ENCODE data around the gene SMARCA4. TPM values are rescaled to one million over a fixed set of nuclear protein-coding genes. Genes with fewer than 3 reads are reported as not detected.

Gene SMARCA4
- total RNA-seq, 2 experiments from 2014 or later: 119 to 120 TPM

GRCh38 chr19:11101057-11101456 is 140.2 kb downstream of the SMARCA4 start:
- CTCF ChIA-PET: interaction anchor here (1.0 kb wide), 1 partner anchor 25 kb away, joined by 6 read pairs; no protein-coding TSS in a partner anchor
- POLR2A ChIA-PET: interaction anchor here (0.6 kb wide), 1 partner anchor 54 kb away, joined by 3 read pairs; no protein-coding TSS in a partner anchor

GRCh38 chr19:11102944-11103343 is 142.1 kb downstream of the SMARCA4 start:
- POLR2A ChIA-PET: no interaction called here
- CTCF ChIA-PET: no interaction called here

- POLR2A ChIA-PET: interaction anchor here (0.6 kb wide), 1 partner anchor 166 kb away, joined by 8 read pairs; no protein-coding TSS in a partner anchor
- CTCF ChIA-PET: interaction anchor here (1.6 kb wide), 1 partner anchor 68 kb away, joined by 5 read pairs; no protein-coding TSS in a partner anchor
Measured at GRCh38 chr19:11103667-11104066, 142.8 kb downstream of the SMARCA4 start.

GRCh38 chr19:11105014-11105636 is 144.3 kb downstream of the SMARCA4 start:
- ChIA-PET POLR2A (no interaction called here), CTCF (interaction anchor here (1.2 to 1.6 kb wide), 2 partner anchors 21 to 69 kb away, joined by 4 to 5 read pairs; no protein-coding TSS in a partner anchor)

- ChIA-PET CTCF (no interaction called here), POLR2A (interaction anchor here (0.7 kb wide), 1 partner anchor 170 kb away, joined by 3 read pairs; no protein-coding TSS in a partner anchor)
Measured at GRCh38 chr19:11106477-11106876, 145.6 kb downstream of the SMARCA4 start.

- POLR2A ChIA-PET: no interaction called here
- CTCF ChIA-PET: no interaction called here
Measured at GRCh38 chr19:11108746-11109145, 147.9 kb downstream of the SMARCA4 start.

- ChIA-PET POLR2A (interaction anchor here (0.8 kb wide), 1 partner anchor 22 kb away, joined by 3 read pairs; the partner anchor contains the start of gene LDLR), CTCF (interaction anchor here (1.1 kb wide), 1 partner anchor 15 kb away, joined by 4 read pairs; no protein-coding TSS in a partner anchor)
Measured at GRCh38 chr19:11111117-11111770, 150.4 kb downstream of the SMARCA4 start.

GRCh38 chr19:11111771-11112144 is 150.9 kb downstream of the SMARCA4 start:
- ChIA-PET CTCF (interaction anchor here (1.1 kb wide), 1 partner anchor 14 kb away, joined by 4 read pairs; no protein-coding TSS in a partner anchor), POLR2A (no interaction called here)

Other genes with a start within 250 kb of the SMARCA4 start
- 100 to 1,000 TPM; 144 to 150 TPM for gene DNM2, start 243.0 kb upstream of the SMARCA4 start, total RNA-seq
- gene TMED1, start 124.8 kb upstream of the SMARCA4 start, total RNA-seq: 10 to 100 TPM; 13.4 to 14.2 TPM
- gene C19orf38, start 112.6 kb upstream of the SMARCA4 start, total RNA-seq: under 1 TPM; 0.44 to 0.48 TPM
- 10 to 100 TPM; 83.6 to 85.1 TPM for gene CARM1, start 89.5 kb upstream of the SMARCA4 start, total RNA-seq
- 10 to 100 TPM; 28.4 to 30.8 TPM for gene YIPF2, start 32.4 kb upstream of the SMARCA4 start, total RNA-seq
- gene TIMM29, start 32.2 kb upstream of the SMARCA4 start, total RNA-seq: 10 to 100 TPM; 19.8 to 19.9 TPM
- gene LDLR, start 128.4 kb downstream of the SMARCA4 start, total RNA-seq: 10 to 100 TPM; 65.6 to 67.9 TPM
- 10 to 100 TPM; 37.7 to 37.9 TPM for gene SPC24, start 194.8 kb downstream of the SMARCA4 start, total RNA-seq
- 1 to 10 TPM; 1.5 to 3.2 TPM for gene KANK2, start 236.5 kb downstream of the SMARCA4 start, total RNA-seq